GM11168 (cell line): Measurements from ENCODE around the gene C1QTNF1.
"Not testable (repeated sequence)": the region's sequence is repeated elsewhere in the genome, so short reads cannot be mapped to it uniquely, and the experiment has no call there.

Experiments
- in situ Hi-C: fragments of 300-500 bp; cut with MboI; formaldehyde crosslinking; loops from one replicate; pipeline ENCODE4 v1.12.0; 2022; ENCODE audit warnings: low sequenced_read_pairs; ENCODE audit not compliant: unreplicated experiment

The C1QTNF1 gene

DNA sequence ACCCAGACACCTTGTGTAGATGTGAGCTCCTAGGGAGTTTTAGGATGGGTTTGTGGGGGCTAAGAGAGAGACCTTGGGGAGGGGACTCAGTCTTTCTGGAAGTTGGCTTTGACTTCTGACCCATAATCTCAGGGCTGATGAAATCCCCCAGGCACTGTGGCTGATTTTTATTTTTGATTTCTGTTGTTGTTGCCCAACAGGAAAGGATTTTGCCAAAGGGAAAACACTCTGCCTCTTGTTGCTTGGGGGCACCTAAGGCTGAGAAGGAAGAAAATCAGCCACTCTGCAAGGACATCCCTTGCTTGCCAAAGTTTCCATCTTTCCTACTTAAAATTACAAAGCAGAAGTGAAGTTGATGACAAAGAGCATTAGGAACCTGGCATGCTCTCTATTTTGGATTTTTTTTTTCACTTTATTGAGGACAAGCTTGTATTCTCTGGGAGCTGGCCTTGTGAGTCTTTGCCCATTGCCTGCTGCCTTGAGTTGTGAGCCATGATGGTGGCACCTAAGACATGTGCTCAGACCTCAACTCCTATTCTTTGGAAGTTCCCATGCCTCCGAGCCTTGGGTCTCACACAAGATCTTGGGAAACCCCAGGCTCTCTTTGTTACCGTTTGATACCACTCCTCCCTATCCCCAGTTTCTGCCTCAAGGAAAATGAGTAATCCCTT is 3.2 kb upstream of the C1QTNF1 start:
- in situ Hi-C loops = no loop called here

DNA sequence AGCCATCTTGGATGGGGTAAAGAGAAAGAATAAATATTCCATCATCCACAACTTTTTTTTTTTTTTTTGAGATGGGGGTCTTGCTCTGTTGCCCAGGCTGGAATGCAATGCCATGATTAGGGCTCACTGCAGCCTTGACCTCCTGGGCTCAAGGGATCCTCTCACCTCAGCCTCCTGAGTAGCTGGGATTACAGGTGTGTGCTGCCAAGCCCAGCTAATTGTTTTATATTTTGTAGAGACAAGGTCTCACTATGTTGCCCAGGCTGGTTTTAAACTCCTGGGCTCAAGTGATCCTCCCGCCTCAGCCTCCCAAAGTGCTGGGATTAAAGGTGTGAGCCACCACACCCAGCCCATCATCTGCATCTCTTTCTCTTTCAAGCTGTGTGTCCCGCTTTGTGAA is 2.0 kb upstream of the C1QTNF1 start:
- in situ Hi-C loops = not testable (repeated sequence)

DNA sequence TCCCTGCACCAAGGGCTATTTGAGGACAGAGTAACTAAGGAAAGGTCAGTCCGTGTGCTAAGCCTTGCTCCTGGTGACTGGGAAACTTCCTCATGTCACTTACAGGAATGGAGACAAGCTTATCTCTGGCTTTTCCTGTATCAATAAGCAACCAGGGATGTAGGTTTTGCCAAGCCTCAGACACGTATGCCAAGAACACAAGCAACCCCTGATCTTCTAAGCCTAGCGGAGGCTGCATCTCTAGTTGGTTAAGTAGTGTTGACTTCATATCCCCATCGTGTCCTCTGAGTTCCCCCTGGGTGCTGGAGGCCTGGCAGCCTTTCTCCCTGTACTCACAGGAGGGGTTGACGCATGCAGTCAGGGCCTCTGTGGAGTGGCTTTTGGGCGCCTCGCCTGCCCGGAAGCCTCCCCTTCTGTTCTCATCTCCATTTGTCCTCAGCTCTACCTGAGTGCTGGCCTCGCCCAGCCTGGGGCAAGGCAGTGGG is 1.4 kb upstream of the C1QTNF1 start:
- in situ Hi-C loops = no loop called here

DNA sequence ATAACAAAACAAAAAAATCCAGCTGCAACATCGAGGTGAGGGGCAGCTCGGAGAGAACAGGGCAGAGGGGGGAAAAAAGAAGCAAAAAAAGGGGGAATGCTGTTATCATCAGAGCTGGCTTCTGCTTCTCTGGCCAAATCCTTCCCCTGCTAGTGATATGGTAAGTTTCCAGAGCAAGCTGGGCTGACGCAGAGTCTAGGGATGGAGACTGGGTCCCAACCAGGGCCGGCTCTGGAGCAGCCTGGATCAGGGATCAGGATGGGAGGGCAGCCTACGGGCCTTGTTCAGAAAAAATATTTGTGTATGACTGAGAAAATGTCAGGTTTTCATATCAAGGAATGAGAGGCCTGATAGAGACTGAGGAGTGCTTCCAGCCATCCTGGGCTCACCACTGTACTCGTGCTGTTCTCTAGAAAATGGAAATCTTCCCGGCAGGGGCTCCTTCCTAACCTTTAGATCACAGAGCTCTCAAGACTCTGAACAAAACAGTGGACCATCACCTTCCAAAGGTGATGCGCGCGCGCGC is 726 bp upstream of the C1QTNF1 start:
- in situ Hi-C loops = no loop called here

DNA sequence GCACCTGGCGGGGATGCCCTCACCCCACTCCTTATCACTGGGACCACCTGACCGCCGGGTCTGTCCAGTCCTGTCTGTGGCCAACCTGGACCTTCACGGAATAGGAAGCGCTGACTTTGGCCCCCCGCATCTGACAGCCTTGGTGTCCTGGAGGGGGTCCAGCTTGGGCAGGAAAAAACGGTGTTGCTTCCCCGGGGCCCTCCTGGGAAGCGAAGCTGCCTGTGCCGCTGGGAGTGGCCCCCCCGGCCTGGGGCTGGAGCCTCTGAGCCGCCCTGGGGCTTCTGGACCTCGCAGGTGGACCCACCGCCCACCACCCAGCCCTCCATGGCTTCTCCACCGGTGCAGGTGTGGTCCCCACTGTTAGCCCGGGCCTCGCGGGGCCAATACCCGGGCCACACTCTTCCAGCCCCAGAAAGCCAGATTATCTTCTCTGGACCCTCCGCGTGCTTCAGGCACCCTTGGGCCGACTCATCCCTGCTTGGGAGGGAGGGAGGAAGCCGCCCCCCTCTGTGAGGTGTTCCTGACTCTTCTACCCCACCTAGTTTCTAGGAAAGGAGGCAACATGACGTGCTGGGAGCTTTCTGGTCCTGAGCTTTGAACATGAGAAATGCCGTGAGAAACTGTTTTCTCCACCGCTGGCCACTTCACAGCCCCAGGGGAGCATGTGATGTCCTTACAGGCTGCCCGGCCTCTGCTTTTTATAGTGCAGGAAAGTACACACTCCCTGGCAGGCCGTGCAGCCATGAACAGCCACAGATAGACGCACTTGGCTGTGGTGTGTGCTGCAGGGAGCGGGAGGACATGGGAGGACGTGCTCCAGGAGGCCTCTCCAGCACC is 1.1 kb downstream of the C1QTNF1 start:
- in situ Hi-C loops = no loop called here

DNA sequence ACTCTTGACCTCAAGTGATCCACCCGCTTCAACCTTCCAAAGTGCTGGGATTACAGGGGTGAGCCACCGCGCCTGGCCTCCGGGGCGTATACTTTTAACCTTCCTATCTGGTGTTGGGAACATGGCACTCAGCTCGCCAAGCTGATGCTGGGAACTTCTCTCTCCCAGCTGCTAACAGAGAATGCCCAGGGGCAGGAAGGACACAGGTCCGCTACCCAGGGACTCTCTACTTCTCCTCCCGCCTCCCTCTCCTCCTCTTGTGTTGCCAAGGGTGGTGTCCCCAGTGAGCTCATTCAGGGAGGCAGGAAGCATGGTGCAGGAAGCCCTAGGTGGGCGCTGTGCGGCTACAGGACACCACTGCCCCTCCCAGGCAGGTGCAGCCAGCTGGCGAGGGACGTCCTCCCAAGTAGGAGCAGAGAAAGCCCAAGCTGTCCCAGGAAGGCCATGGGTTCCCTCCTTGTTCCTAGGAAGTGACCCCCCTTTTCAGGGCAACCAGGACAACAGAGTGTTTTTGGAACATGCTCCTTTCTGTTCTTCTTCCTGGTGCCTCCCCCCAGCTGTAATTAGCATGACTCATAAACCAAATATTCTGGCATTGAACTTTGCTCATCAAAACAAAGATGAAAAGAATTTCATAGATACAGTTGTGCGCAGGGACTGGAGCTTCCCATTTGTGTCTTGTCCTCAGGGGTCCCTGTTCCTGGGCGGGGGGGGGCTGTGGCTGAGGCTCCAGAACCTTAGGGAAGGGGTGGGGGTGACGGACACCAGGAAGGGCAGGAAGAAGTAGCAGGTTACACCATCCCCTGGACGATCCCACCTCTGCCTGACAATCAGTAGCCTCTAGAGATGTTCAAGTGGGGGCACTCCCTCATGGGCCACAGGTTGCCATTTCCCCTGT is 2.7 kb downstream of the C1QTNF1 start:
- in situ Hi-C loops = no loop called here

DNA sequence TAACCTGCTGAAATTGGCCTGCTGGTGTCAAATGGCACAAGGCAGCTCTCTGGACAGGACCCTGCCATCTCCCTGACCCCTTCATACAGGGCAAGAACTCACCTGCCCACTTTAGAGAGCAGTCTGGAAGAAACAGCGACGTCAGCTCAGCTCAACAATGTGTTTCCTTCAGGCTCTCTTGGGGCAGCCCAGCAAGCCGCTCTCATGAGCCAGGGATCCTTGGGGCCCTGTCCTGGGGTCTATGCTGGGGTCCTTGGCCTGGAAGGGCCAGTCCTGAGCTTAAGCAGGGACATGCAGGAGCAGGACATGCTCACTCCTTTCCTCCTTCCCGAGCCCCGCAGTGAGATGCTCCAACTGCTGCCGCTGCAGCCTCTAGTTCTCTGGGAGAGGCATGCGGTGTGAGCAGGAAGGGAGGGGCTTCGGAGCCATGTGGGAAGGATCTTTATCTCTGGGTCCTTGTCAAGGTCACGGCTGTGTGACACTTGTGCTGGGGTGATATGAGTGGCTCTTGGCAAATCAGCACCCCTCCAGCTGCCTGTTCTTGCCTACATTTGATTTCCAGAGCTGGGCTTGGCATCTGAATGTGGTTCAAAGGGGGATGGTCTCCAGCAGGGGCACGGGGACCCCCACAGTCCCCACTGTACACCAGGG is 3.4 kb downstream of the C1QTNF1 start:
- in situ Hi-C loops = no loop called here

DNA sequence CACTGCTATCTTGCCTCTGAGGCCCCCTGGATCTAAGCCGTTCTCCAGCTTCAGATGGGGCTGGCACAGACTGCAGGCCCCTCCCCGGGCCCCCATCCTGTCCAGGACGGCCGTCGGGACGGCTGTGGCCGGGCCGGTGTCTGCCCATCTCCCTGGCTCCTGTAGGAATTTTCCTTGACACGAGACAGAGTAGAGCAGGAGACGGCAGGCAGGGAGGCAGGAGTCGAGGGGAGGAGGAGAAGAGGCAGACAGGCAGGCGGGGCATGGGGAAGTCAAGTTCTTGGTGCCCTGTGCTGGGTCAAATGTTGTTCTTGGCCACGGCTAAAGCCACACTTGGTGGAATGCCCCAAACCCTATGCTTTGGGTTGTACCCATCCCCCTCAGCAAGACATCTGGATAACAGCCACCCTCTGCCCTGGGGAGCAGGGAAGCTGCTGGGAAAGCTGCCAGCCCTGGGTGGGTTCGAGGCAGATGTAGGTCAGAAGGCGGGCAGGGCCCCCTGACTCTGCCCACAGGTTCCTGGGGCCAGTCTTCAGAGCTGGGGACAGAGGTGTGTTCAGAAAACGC is 4.0 kb downstream of the C1QTNF1 start:
- in situ Hi-C loops = no loop called here

DNA sequence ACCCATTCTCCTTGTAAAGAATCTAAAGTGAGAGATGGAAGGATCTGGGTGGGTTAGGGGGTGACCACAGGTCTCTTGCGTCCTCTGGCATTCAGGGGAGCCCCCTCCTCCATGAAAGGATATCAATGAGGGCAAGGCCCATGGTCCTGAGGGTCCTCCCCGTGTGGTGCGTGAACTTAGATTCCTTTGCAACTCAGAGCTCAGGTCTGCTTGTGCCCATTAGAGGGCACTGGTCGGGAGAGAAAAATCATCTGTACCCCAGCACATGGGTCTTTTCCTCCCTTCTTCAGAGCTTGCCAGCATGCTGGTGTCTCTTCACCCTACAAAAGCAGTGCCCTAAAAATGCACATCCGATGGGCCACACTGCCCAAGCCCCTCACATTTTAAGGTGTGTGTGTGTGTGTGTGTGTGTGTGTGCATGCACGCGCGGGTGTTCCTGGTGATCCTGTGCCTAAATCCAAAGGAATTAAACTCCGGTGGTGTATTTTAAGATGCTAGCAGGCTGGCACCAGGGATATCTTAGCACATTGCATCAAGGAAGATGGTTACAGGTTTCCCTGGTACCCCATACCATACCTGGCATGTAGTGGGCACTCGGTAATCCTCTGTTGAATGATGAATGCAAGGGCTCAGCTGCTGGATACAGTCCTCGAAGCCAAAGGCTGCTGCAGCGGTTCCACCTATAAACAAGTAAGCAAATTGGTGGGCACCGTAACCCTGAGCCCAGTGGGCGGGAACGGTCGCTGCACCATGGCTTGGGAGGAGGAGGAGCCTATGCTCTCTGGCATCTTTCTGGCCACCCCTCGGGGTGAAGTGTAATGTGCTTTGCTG is 4.7 kb downstream of the C1QTNF1 start:
- in situ Hi-C loops = no loop called here

DNA sequence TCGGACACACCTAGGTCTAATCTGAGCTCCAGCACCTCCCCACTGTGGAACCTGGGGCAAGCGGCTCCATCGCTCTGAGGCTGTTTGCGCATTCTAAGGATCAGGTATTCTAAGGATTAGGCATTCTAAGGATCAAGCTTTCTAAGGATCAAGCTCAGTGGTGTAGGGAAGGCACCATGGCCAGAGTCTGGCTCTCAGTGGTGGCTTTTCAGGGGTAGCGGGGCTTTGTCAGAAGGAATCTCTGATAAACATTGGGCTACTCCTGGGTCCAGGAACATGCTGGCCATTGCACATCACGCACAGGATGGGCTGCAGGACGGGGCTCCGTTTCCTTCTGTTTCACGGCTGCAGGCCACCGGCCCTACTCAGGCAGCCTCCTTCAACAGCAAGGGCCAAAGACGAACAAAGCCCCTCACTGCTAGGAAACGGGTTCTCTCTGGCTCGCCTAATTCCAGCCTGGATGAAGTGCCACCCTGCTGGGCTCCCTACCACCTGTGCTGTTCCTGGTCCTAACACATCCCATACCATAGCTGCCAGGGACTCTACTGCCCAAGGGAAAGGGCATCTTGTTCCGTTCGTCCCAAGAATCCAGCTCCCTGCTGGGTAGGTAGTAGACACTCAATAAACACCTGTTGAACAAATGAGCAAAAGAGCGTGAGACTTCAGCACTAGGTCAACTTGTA is 5.5 kb downstream of the C1QTNF1 start:
- in situ Hi-C loops = no loop called here

DNA sequence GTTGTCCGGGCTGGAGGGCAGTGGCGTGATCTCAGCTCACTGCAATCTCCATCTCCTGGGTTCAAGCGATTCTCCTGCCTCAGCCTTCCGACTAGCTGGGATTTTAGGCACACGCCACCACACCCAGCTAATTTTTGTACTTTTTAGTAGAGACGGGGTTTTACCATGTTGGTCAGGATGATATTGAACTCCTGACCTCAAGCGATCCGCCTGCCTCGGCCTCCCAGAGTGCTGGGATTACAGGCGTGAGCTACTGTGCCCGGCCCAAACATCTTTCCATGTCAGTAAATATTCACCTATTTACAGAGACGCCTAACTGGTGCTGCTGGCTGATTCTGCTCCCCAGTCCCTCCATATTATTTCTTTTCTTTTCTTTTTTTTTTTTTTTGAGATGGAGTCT is 6.7 kb downstream of the C1QTNF1 start:
- in situ Hi-C loops = not testable (repeated sequence)

DNA sequence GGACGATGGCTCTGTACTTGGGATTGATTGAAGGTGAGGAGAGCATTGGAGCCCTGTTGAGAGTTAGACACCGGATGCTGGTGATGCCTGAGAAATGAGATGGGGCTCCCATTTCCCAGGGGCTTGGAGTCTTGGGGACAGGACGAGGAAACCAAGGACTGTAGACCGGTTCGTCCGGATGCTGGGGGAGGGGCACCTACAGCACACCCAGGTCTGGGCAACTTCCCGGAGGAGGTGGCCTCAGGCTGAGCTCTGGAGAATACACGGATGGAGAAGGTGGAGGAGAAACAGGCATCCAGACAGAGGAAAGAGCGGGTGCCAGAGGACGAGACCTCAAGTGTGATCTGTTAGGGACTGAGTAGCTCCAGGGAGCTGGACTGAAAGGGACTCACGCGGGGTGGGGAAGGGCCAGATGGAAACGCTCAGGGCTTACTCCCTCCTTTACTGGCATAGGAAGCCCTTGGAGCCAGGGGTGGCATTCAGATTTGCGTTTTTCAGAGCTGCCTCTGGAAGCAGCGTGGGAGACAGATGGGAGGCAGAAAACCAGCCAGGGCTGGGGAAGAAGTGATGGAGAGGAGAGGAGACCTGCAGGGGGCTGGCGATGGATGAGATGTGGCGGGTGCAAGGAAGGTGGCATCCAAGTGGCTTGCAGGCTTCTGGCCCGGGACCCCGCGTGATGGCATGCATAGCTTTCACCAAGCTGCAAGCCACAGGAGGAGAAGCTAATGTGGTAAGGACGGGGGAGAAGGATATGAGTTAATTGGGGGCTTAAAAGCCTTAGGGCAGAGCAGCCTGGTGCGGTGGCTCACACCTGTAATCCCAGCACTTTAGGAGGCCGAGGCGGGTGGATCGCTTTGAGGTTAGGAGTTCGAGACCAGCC is 8.3 kb downstream of the C1QTNF1 start:
- in situ Hi-C loops = no loop called here

DNA sequence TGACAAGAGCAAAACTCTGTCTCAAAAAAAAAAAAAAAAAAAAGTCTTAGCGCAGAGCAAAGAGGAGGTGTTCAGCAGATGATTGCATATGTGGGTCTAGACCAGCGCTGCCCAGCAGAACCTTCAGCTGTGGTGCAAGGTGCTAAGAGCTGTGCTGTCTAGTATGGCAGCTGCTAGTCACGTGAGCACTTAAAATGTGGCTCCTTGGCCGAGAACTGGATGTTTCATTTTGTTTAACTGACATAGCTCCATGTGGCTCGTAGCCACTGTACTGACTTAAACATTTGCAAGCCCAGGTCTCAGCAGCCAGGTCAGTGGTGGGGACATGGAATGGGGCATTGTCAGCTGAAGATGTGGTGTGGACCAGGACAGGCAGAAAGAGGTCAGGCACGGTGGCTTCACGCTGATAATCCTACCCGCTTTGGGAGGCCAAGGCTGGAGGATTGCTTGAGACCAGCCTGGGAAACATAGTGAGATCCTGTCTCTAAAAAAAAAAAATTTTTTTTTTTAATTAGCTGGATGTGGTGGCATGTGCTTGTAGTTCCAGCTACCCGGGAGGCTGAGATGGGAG is 9.2 kb downstream of the C1QTNF1 start:
- in situ Hi-C loops = no loop called here

DNA sequence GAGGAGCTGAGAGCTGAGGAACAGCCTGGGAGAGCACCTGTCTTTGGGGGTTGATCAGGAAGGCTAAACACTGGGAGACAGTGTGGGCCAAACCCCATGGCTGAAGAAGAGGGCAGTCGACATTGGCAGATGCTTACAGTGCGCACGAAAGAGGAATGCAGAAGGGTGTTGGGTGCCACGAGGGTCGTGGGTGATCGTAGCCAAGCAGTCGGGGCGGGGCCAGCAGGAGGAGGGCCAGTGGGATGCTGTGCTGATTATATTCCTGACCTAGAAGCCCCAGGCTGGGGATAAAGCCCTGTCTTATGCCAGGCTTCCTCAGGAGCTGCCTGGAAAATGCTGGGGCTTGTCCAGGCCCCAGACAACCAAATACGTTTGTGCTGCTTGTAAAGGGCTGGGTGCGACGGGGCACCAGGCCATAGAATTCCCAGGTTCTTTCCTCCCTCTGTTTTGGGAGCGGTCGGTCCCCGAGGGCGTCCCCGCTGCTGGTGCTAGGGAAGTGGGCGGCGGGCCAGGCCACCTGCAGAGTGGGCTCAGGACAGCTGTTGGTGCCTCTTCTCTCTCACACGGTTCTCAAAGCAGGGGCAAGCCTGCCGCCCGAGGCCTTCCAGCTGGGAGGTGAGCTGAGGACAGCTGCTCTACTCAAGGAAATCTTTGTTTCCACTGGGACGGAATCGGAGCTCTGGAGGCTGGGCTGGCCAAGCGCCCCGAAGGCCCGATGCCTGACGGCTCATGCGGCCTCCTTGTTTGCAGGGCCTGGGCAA is 10.0 kb downstream of the C1QTNF1 start:
- in situ Hi-C loops = no loop called here

DNA sequence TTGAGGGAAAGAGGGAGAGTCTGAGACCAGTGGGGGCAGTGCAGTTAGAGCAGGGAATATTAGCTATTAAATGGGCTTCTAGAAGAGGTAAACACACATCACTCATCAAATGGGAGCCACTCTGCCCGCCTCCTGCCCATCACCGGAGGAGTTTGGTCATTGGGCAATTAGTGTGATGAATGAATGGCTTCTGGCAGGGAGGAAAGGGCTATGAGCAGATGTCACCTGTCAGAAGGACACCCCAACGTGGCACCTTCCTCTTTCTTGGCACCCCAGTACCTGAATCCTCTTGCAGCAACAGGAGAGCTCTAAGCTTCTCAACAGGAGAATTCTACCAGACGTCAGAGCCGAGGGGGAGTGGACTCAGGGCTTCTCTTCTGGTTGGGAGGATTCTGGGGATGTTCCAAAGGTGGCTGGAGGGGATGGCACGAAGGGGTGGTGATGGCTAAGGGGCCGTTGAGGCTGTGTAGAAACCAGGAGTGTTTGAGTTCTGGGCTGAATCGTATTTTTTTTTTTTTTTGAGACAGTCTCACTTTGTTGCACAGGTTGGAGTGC is 11.0 kb downstream of the C1QTNF1 start:
- in situ Hi-C loops = no loop called here

DNA sequence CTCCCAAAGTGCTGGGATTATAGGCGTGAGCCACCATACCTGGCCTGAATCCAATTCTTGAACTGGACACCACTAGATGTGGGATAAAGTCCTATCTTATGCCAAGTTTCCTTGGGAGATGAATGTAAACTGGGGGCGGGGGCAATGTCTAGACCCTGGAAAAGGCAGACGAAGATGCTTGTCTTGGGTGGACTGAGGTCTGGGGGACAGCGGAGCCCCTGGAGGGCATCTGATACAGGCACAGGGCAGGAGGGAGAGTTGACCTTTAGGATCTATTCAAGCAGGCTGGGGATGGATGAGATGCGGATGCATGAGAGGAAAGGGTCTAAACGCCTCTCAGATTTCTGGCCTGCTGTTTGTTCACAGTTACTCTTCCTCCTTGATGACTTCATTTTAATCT is 11.7 kb downstream of the C1QTNF1 start:
- in situ Hi-C loops = no loop called here
